Lower leg skin (tissue), 3 donors: ENCODE data around the gene PGPEP1.

ENCODE experiments used
- POLR2A ChIP-seq, 2 donors: fragments of 450-650 bp; IDR thresholded peaks; one replicate each; pipeline ENCODE4 v1.6.1; 2016 to 2017; ENCODE audit warnings: antibody characterized with exemption in 2 of 2, mild to moderate bottlenecking in 1 of 2, moderate library complexity in 1 of 2
- TF ChIP-seq, protein P1 (sequence below), 3 donors: fragments of 450-650 bp; IDR thresholded peaks; one replicate each; pipeline ENCODE4 v1.5.1; 2016; ENCODE audit warnings: antibody characterized with exemption in 3 of 3, mild to moderate bottlenecking in 3 of 3, moderate library complexity in 2 of 3

DNA sequence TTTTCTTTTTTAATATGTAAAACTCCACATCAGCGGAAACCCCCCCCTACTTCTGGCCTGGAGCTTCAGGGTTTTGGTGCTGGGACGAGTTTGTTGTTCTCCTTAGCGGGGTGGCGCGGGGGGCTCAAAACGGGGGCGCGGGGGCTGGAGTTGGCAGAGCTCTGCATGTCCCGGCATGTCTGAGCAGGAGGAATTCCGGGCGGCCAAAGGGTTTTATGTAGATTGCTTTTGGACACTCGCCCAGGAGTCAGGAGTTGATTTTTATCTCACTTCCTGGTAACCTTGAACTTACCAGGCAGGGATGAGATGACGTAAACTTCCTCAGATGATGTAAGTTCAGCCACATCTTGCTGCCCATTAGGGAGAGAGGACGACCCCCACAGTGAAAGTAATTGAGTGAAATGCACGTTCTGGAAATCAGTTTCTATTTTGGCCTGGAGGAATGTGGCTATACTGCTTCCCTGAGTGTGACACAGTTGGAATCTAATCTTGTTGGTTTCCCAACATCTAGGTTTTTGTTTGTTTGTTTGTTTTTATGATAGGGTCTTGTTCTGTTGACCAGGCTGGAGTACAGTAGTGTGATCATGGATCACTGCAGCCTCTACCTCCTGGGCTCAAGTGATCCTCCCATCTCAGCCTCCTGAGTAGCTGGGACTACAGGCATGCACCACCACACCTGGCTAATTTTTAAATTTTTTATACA is 24.6 kb downstream of the PGPEP1 start:
- TF ChIP-seq, protein P1, sequence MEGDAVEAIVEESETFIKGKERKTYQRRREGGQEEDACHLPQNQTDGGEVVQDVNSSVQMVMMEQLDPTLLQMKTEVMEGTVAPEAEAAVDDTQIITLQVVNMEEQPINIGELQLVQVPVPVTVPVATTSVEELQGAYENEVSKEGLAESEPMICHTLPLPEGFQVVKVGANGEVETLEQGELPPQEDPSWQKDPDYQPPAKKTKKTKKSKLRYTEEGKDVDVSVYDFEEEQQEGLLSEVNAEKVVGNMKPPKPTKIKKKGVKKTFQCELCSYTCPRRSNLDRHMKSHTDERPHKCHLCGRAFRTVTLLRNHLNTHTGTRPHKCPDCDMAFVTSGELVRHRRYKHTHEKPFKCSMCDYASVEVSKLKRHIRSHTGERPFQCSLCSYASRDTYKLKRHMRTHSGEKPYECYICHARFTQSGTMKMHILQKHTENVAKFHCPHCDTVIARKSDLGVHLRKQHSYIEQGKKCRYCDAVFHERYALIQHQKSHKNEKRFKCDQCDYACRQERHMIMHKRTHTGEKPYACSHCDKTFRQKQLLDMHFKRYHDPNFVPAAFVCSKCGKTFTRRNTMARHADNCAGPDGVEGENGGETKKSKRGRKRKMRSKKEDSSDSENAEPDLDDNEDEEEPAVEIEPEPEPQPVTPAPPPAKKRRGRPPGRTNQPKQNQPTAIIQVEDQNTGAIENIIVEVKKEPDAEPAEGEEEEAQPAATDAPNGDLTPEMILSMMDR (IDR thresholded peaks at IDR 0.05) = no peak
- no peak for TF ChIP-seq POLR2A (IDR thresholded peaks at IDR 0.05)
